C4-2B (cell line): Measurements from ENCODE around the gene ZBTB45.

ENCODE experiments used
- CTCF ChIP-seq: fragments of 450-650 bp; conservative IDR thresholded peaks from 2 replicates; pipeline ENCODE4 v1.5.1; 2017; ENCODE audit warnings: mild to moderate bottlenecking
- ZFX ChIP-seq: fragments of 450-650 bp; IDR thresholded peaks from 2 replicates; pipeline ENCODE4 v1.6.1; 2017

GRCh38 chr19:58555920-58556621 is 36.5 kb upstream of the ZBTB45 start:
- TF ChIP-seq CTCF (no peak), ZFX (no peak)
